Stomach (tissue), 9 donors: Measurements from ENCODE around the gene CACUL1. TPM values are rescaled to one million over a fixed set of nuclear protein-coding genes. Genes with fewer than 3 reads are reported as not detected.

Source experiments
- DNase-seq, 2 donors: peaks; one replicate each; pipeline versions ENCODE4 v3.0.0 to v3.0.0-alpha.2; 2013 to 2019
- H3K27ac ChIP-seq, 5 donors: fragments of 200-600 bp in 4 of 5; sonication (generic) in 4 of 5; one replicate each; pipeline ENCODE4 v1.5.1; 2013 to 2019; ENCODE audit warnings: mild to moderate bottlenecking in 1 of 5, moderate library complexity in 1 of 5
- H3K27me3 ChIP-seq, 3 donors: fragments of 200-600 bp; sonication (generic); one replicate each; pipeline ENCODE4 v1.5.1; 2017 to 2019; ENCODE audit warnings: mixed run types in 1 of 3
- H3K36me3 ChIP-seq, 4 donors: fragments of 200-600 bp; sonication (generic); 1 replicate in 3 of 4; 2 replicates in 1 of 4; pipeline ENCODE4 v1.5.1; 2016 to 2019
- H3K4me1 ChIP-seq, 4 donors: fragments of 200-600 bp; sonication (generic); one replicate each; pipeline ENCODE4 v1.5.1; 2016 to 2019
- H3K4me3 ChIP-seq, 4 donors: fragments of 200-600 bp; sonication (generic) in 3 of 4; one replicate each; pipeline ENCODE4 v1.5.1; 2016 to 2019; ENCODE audit warnings: mild to moderate bottlenecking in 1 of 4
- H3K9me3 ChIP-seq, 4 donors: fragments of 200-600 bp; sonication (generic); one replicate each; pipeline ENCODE4 v1.5.1; 2016 to 2019
- CTCF ChIP-seq, 7 experiments: fragments of 450-650 bp in 4 of 7; fragments of 200-600 bp in 3 of 7; sonication (generic) in 3 of 7; IDR thresholded peaks; one replicate each; pipeline ENCODE4 v1.5.1; 2016 to 2019; ENCODE audit warnings: antibody characterized with exemption in 7 of 7, control low read depth in 2 of 7, mild to moderate bottlenecking in 1 of 7
- EP300 ChIP-seq: sonication (generic); formaldehyde crosslinking; IDR thresholded peaks from one replicate; pipeline ENCODE4 v1.6.1; 2017; ENCODE audit warnings: antibody characterized with exemption
- POLR2A ChIP-seq, 4 donors: fragments of 450-650 bp; IDR thresholded peaks; one replicate each; pipeline ENCODE4 v1.6.1; 2016; ENCODE audit warnings: antibody characterized with exemption in 4 of 4, control low read depth in 2 of 4, mild to moderate bottlenecking in 1 of 4, moderate library complexity in 1 of 4
- POLR2AphosphoS5 ChIP-seq, 3 donors: sonication (generic); formaldehyde crosslinking; IDR thresholded peaks; one replicate each; pipeline ENCODE4 v1.6.1; 2016; ENCODE audit warnings: antibody characterized with exemption in 3 of 3
- WGBS, 5 donors: extraction: QIAGEN DNeasy Blood & Tissue Kit in 3 of 5; methylation state at CpG; one replicate each; pipeline versions ENCODE4 v1.1.5 to v1.1.7; 2013 to 2018; 5-methylcytosine and 5-hydroxymethylcytosine counted together
- intact Hi-C: fragments of 100-400 bp; cut with DNase I; formaldehyde crosslinking; loops from one replicate; pipeline ENCODE4 v1.15.1; 2023; ENCODE audit warnings: low total_unique reads
- polyA plus RNA-seq, 3 donors: library from polyadenylated mRNA; stranded (reverse); fragments of 200-250 nt; gene quantifications; one replicate each; pipeline ENCODE4 v1.2.3, GENCODE V29; 2013
- total RNA-seq, 5 donors: library from RNA; depleted of rRNA; stranded (reverse); fragments of >200 nt; gene quantifications; one replicate each; pipeline versions ENCODE4 v1.1.0 to v1.2.3, GENCODE V29; 2014 to 2016
- donor health status: healthy with polysubstance abuse.
- donor health status: Bipolar disorder and iron deficiency.
- donor health status: healthy.

Gene CACUL1
- total and polyA plus RNA-seq, 8 donors: 5.1 to 76.9 (median 18.5) TPM

GRCh38 chr10:118752409-118752808, 2.4 kb downstream of the CACUL1 start:
- H3K27me3 ChIP-seq: no peaks in the 10 kb centered on the region
- peaks cover 0 to 8% (median 6%) of the 10 kb centered on the region in 4 donors for H3K36me3 ChIP-seq
- peaks cover 14 to 72% (median 50%) of the 10 kb centered on the region in 4 donors for H3K4me1 ChIP-seq
- TF ChIP-seq CTCF (IDR thresholded peaks at IDR 0.05) (no peak), POLR2A (IDR thresholded peaks at IDR 0.05) (no peak), EP300 (no peak), POLR2AphosphoS5 (IDR thresholded peaks at IDR 0.05) (no peak)
- no peak overlapping the region for H3K27ac ChIP-seq
- DNase-seq: no peak
- peak overlapping the region in 3 of 4 donors; percentile 75 to 96 (median 87) for H3K4me3 ChIP-seq
- intact Hi-C loops: loop anchor here (10.0 kb wide), 1 partner anchor 272 kb away; the partner anchor contains the start of gene NANOS1
- 69 to 75% (median 75%) methylated on average over 3 of the region's 3 CpGs for WGBS, 5 donors
- H3K9me3 ChIP-seq: no peaks in the 10 kb centered on the region

GRCh38 chr10:118751265-118751664, 3.5 kb downstream of the CACUL1 start:
- no peak for TF ChIP-seq EP300
- TF ChIP-seq POLR2AphosphoS5 (IDR thresholded peaks at IDR 0.05): no peak
- no peak for TF ChIP-seq POLR2A (IDR thresholded peaks at IDR 0.05)
- no peak for TF ChIP-seq CTCF (IDR thresholded peaks at IDR 0.05)
- H3K4me3 ChIP-seq: no peak overlapping the region
- DNase-seq: no peak
- intact Hi-C loops: loop anchor here (10.0 kb wide), 1 partner anchor 274 kb away; the partner anchor contains the start of gene NANOS1
- H3K27ac ChIP-seq: no peak overlapping the region
- no peaks in the 10 kb centered on the region for H3K27me3 ChIP-seq
- H3K36me3 ChIP-seq: peaks cover 0 to 8% (median 6%) of the 10 kb centered on the region in 4 donors
- H3K4me1 ChIP-seq: peaks cover 14 to 82% (median 55%) of the 10 kb centered on the region in 4 donors
- WGBS, 5 donors: 90 to 100% (median 96%) methylated on average over 1 of the region's 1 CpG
- no peaks in the 10 kb centered on the region for H3K9me3 ChIP-seq

- no peak overlapping the region for H3K4me3 ChIP-seq
- TF ChIP-seq CTCF (IDR thresholded peaks at IDR 0.05) (no peak), POLR2AphosphoS5 (IDR thresholded peaks at IDR 0.05) (no peak), EP300 (no peak), POLR2A (IDR thresholded peaks at IDR 0.05) (no peak)
- no peaks in the 10 kb centered on the region for H3K9me3 ChIP-seq
- no peaks in the 10 kb centered on the region for H3K27me3 ChIP-seq
- WGBS, 5 donors: 82 to 97% (median 88%) methylated on average over 6 of the region's 6 CpGs
- peaks cover 7 to 92% (median 49%) of the 10 kb centered on the region in 4 donors for H3K4me1 ChIP-seq
- DNase-seq: no peak
- intact Hi-C loops: no loop called here
- peaks cover 0 to 8% (median 6%) of the 10 kb centered on the region in 4 donors for H3K36me3 ChIP-seq
- H3K27ac ChIP-seq: no peak overlapping the region
Measured at GRCh38 chr10:118748041-118748440, 6.7 kb downstream of the CACUL1 start.

- Histone ChIP-seq H3K9me3 (no peaks in the 10 kb centered on the region), H3K36me3 (peaks cover 0 to 8% (median 6%) of the 10 kb centered on the region in 4 donors), H3K4me3 (no peak overlapping the region), H3K4me1 (peaks cover 5 to 92% (median 50%) of the 10 kb centered on the region in 4 donors), H3K27me3 (no peaks in the 10 kb centered on the region), H3K27ac (no peak overlapping the region)
- intact Hi-C loops: no loop called here
- TF ChIP-seq POLR2A (IDR thresholded peaks at IDR 0.05) (no peak), POLR2AphosphoS5 (IDR thresholded peaks at IDR 0.05) (no peak), CTCF (IDR thresholded peaks at IDR 0.05) (no peak), EP300 (no peak)
- 75 to 85% (median 83%) methylated on average over 4 of the region's 4 CpGs for WGBS, 5 donors
- DNase-seq: no peak
Measured at GRCh38 chr10:118746246-118746645, 8.5 kb downstream of the CACUL1 start.
